SK-N-SH (cell line): ENCODE measurements around the gene SYT6. TPM values are rescaled to one million over a fixed set of nuclear protein-coding genes. Genes with fewer than 3 reads are reported as not detected.

Experiments used
- CTCF ChIA-PET: fragments of 300-600, 350-600 bp; formaldehyde crosslinking; extraction: SDS; loops from one replicate; lab custom pipeline; 2021; lab: Yijun Ruan, JAX
- POLR2A ChIA-PET: fragments of 350-600 bp; sonication (Branson Sonifier 250); formaldehyde crosslinking; extraction: SDS; loops from one replicate; lab custom pipeline; 2020; ENCODE audit warnings: antibody characterized with exemption, inconsistent platforms; lab: Yijun Ruan, JAX
- DNase-seq: peaks from one replicate; pipeline ENCODE4 v3.0.0; 2012
- H2AFZ ChIP-seq: fragments of 200-600 bp; sonication (generic); 2 replicates; pipeline ENCODE4 v1.8.1; 2016; ENCODE audit warnings: antibody characterized with exemption, mild to moderate bottlenecking, low read depth
- H3F3A ChIP-seq: fragments of 200-600 bp; sonication (generic); replicated peaks from 2 replicates; pipeline ENCODE3; 2016; ENCODE audit warnings: antibody characterized with exemption, mild to moderate bottlenecking; ENCODE audit not compliant: insufficient read depth
- H3K27ac ChIP-seq, 2 experiments: fragments of 200-500 bp in 1 of 2; fragments of 200-600 bp in 1 of 2; sonication (Bioruptor generic) in 1 of 2; sonication (generic), shearing (Covaris generic) in 1 of 2; 2 replicates each; pipeline versions ENCODE4 v1.5.1 to v1.6.1; 2014 to 2016; ENCODE audit warnings: low read depth in 2 of 2, inconsistent platforms in 1 of 2, low read length in 1 of 2, mild to moderate bottlenecking in 1 of 2, mixed read lengths in 1 of 2
- H3K27me3 ChIP-seq: fragments of 200-600 bp; sonication (generic), shearing (Covaris generic); 2 replicates; pipeline ENCODE4 v1.6.1; 2016; ENCODE audit warnings: mixed run types; ENCODE audit not compliant: insufficient read depth
- H3K36me3 ChIP-seq, 2 experiments: fragments of 200-500 bp in 1 of 2; fragments of 200-600 bp in 1 of 2; sonication (Bioruptor generic) in 1 of 2; sonication (generic) in 1 of 2; replicated peaks in 1 of 2; 2 replicates each; pipeline versions ENCODE3 to v1.5.1; 2014 to 2016; ENCODE audit warnings: low read length in 1 of 2, mild to moderate bottlenecking in 1 of 2; ENCODE audit not compliant: insufficient read depth in 2 of 2, control insufficient read depth in 1 of 2
- H3K4me1 ChIP-seq, 2 experiments: fragments of 200-500 bp in 1 of 2; fragments of 200-600 bp in 1 of 2; sonication (Bioruptor generic) in 1 of 2; sonication (generic), shearing (Covaris generic) in 1 of 2; 2 replicates each; pipeline versions ENCODE4 v1.5.1 to v1.6.1; 2014 to 2016; ENCODE audit warnings: low read depth in 1 of 2, low read length in 1 of 2, mixed run types in 1 of 2; ENCODE audit not compliant: insufficient read depth in 2 of 2, control insufficient read depth in 1 of 2
- H3K4me2 ChIP-seq: fragments of 200-600 bp; sonication (generic), shearing (Covaris generic); 2 replicates; pipeline ENCODE4 v1.6.1; 2017; ENCODE audit warnings: mixed run types
- H3K4me3 ChIP-seq, 2 experiments: fragments of 200-500 bp in 1 of 2; fragments of 200-600 bp in 1 of 2; sonication (Bioruptor generic) in 1 of 2; sonication (generic), shearing (Covaris generic) in 1 of 2; 2 replicates each; pipeline versions ENCODE4 v1.5.1 to v1.8.1; 2014 to 2016; ENCODE audit warnings: low read depth in 2 of 2, inconsistent platforms in 1 of 2, low read length in 1 of 2, mild to moderate bottlenecking in 1 of 2, mixed read lengths in 1 of 2, moderate library complexity in 1 of 2
- H3K79me2 ChIP-seq: fragments of 200-600 bp; sonication (generic); 2 replicates; pipeline ENCODE4 v1.8.1; 2017; ENCODE audit warnings: mild to moderate bottlenecking; ENCODE audit not compliant: insufficient read depth
- H3K9ac ChIP-seq: fragments of 200-600 bp; sonication (generic); 2 replicates; pipeline ENCODE4 v1.6.1; 2017; ENCODE audit warnings: mixed run types
- H3K9me2 ChIP-seq: fragments of 200-600 bp; sonication (generic); 2 replicates; pipeline ENCODE4 v1.6.1; 2017; ENCODE audit warnings: mixed run types
- H3K9me3 ChIP-seq: fragments of 200-600 bp; sonication (generic); 2 replicates; pipeline ENCODE4 v1.6.1; 2017; ENCODE audit warnings: mixed run types, mild to moderate bottlenecking, moderate library complexity
- H4K20me1 ChIP-seq: fragments of 200-600 bp; sonication (generic); 2 replicates; pipeline ENCODE4 v1.6.1; 2017; ENCODE audit warnings: mild to moderate bottlenecking, mixed run types; ENCODE audit not compliant: insufficient read depth
- CTCF ChIP-seq: fragments of 200-600 bp; sonication (generic); IDR thresholded peaks from 2 replicates; pipeline ENCODE4 v1.6.1; 2017; ENCODE audit warnings: antibody characterized with exemption, mild to moderate bottlenecking, moderate library complexity
- FOSL2 ChIP-seq: IDR thresholded peaks from 2 replicates; pipeline ENCODE4 v1.4.0; 2012; ENCODE audit warnings: low read depth, mild to moderate bottlenecking, moderate library complexity, borderline replicate concordance
- FOXJ3 ChIP-seq: sonication (generic); formaldehyde crosslinking; IDR thresholded peaks from 2 replicates; pipeline ENCODE4 v1.5.1; 2020; ENCODE audit warnings: mild to moderate bottlenecking, missing genetic modification reagents
- GABPA ChIP-seq: IDR thresholded peaks from 2 replicates; pipeline ENCODE4 v1.4.0; 2012; ENCODE audit warnings: low read depth, mild to moderate bottlenecking
- GATA2 ChIP-seq: sonication (generic); formaldehyde crosslinking; IDR thresholded peaks from 2 replicates; pipeline ENCODE4 v1.5.0; 2020; ENCODE audit warnings: mild to moderate bottlenecking, missing genetic modification reagents
- IRF3 ChIP-seq: fragments of 150-350 bp; IDR thresholded peaks from 2 replicates; pipeline ENCODE4 v1.6.1; 2016; ENCODE audit warnings: mild to moderate bottlenecking, low read depth, low read length
- MAX ChIP-seq: IDR thresholded peaks from 2 replicates; pipeline ENCODE4 v1.4.0; 2012; ENCODE audit warnings: low read depth
- MXI1 ChIP-seq: IDR thresholded peaks from 2 replicates; pipeline ENCODE4 v1.6.1; 2012; ENCODE audit warnings: mild to moderate bottlenecking, low read depth, low read length, improper control_type of control experiment
- NFIC ChIP-seq: IDR thresholded peaks from 2 replicates; pipeline ENCODE4 v1.4.0; 2012; ENCODE audit warnings: borderline replicate concordance
- POLR2AphosphoS5 ChIP-seq: IDR thresholded peaks from 2 replicates; pipeline ENCODE4 v1.6.1; 2012; ENCODE audit warnings: low read depth, low read length
- RXRA ChIP-seq: IDR thresholded peaks from 2 replicates; pipeline ENCODE4 v1.4.0; 2012; ENCODE audit warnings: low read depth, mild to moderate bottlenecking, borderline replicate concordance
- SIN3A ChIP-seq: IDR thresholded peaks from 2 replicates; pipeline ENCODE4 v1.6.1; 2012; ENCODE audit warnings: low read depth, mild to moderate bottlenecking, low read length, moderate library complexity, borderline replicate concordance
- TAF1 ChIP-seq: IDR thresholded peaks from 2 replicates; pipeline ENCODE4 v1.6.1; 2012; ENCODE audit warnings: low read depth, mild to moderate bottlenecking, low read length, moderate library complexity, borderline replicate concordance
- TCF12 ChIP-seq: IDR thresholded peaks from 2 replicates; pipeline ENCODE4 v1.4.0; 2012
- TEAD4 ChIP-seq: IDR thresholded peaks from 2 replicates; pipeline ENCODE4 v1.4.0; 2012; ENCODE audit warnings: mild to moderate bottlenecking, borderline replicate concordance; ENCODE audit not compliant: insufficient read depth
- USF1 ChIP-seq: IDR thresholded peaks from 2 replicates; pipeline ENCODE4 v1.4.0; 2012; ENCODE audit warnings: low read depth, borderline replicate concordance
- YY1 ChIP-seq: IDR thresholded peaks from 2 replicates; pipeline ENCODE4 v1.4.0; 2012; ENCODE audit warnings: low read depth, mild to moderate bottlenecking
- WGBS: methylation state at CpG from one replicate; pipeline ENCODE4 v1.1.6; 2017; ENCODE audit warnings: low lambda C conversion rate; 5-methylcytosine and 5-hydroxymethylcytosine counted together
- polyA plus RNA-seq, 3 experiments: library from polyadenylated mRNA; depleted of rRNA; stranded (reverse); fragments of >200 nt; gene quantifications; 2 replicates each; pipeline ENCODE4 v1.2.3, GENCODE V29; 2012

Gene SYT6
- polyA plus RNA-seq, 1 of the 3 experiments (the other 2 are of a cell fraction), result not detected

- no peaks in the 10 kb centered on the region for H3K79me2 ChIP-seq
- H2AFZ ChIP-seq, result no peak overlapping the region
- no peaks in the 10 kb centered on the region for H3K36me3 ChIP-seq
- no peaks in the 10 kb centered on the region for H4K20me1 ChIP-seq
- H3K9me2 ChIP-seq, result no peaks in the 10 kb centered on the region
- H3K4me2 ChIP-seq, result no peak overlapping the region
- H3K27me3 ChIP-seq, result peaks cover 8% of the 10 kb centered on the region; the same call in 1 of the 2 replicates
- no peaks in the 10 kb centered on the region for H3F3A ChIP-seq
- H3K4me1 ChIP-seq, result peaks cover 0 to 5% of the 10 kb centered on the region in 2 experiments; a peak in 1 of 4 replicates
- no peak overlapping the region for H3K27ac ChIP-seq
- H3K4me3 ChIP-seq, result no peak overlapping the region
- no peak for DNase-seq
- ChIA-PET CTCF (interaction anchor here (1.4 kb wide), 1 partner anchor 150 kb away, joined by 4 read pairs; no protein-coding TSS in a partner anchor), POLR2A (no interaction called here)
- 65% methylated on average over 7 of the region's 7 CpGs for WGBS
- TF ChIP-seq TEAD4 (no peak), SIN3A (no peak), FOXJ3 (CRISPR knock-in tag) (no peak), NFIC (no peak), RXRA (no peak), YY1 (no peak), CTCF (no peak), POLR2AphosphoS5 (no peak), GATA2 (CRISPR knock-in tag) (no peak), MAX (no peak), FOSL2 (no peak), IRF3 (no peak), TAF1 (no peak), GABPA (no peak), USF1 (no peak), MXI1 (no peak), TCF12 (no peak)
- H3K9me3 ChIP-seq, result no peaks in the 10 kb centered on the region
- H3K9ac ChIP-seq, result no peak overlapping the region
These were observed 20.5 kb downstream of the SYT6 start for GRCh38 chr1:114133129-114133528.
